Stimulated activated CD4-positive, alpha-beta T cell treated with anti-CD3 and anti-CD28 coated beads, Interleukin-4, amount 100 ng/mL, for 1 hour (primary cell): Measurements from ENCODE around the gene EVL.
"Not testable (repeated sequence)": the region's sequence is repeated elsewhere in the genome, so short reads cannot be mapped to it uniquely, and the experiment has no call there.

Source experiments
- DNase-seq: peaks from one replicate; pipeline ENCODE4 v3.0.0-alpha.2; 2020

EVL gene

DNA sequence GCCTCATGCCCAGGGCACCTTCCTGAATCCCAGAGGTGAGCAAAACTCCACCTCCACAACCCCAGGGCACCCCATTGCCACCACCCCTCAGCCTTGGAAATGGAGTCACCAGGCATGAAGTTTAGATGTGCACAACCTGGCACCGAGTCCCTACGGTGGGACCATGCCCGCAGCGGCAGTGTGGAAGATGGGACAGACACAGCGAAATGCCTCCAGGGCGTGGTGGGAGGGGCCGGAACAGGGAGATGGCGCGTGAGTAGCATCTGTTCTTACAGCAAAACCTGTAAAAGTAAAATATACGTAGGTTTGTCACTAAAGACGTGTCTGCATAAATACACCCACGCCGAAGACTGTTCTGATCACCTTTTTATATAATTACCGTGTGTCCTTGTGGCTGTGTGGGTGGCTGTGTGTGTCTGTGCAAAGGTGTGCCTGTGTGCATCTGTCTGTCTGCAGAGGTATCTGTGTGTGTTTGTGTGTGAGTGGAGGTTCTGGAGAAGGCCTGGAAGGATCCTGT is 111.6 kb downstream of the EVL start:
- DNase-seq, result no peak

GRCh38 chr14:100178691-100179090 is 113.5 kb downstream of the EVL start:
- no peak for DNase-seq

DNA sequence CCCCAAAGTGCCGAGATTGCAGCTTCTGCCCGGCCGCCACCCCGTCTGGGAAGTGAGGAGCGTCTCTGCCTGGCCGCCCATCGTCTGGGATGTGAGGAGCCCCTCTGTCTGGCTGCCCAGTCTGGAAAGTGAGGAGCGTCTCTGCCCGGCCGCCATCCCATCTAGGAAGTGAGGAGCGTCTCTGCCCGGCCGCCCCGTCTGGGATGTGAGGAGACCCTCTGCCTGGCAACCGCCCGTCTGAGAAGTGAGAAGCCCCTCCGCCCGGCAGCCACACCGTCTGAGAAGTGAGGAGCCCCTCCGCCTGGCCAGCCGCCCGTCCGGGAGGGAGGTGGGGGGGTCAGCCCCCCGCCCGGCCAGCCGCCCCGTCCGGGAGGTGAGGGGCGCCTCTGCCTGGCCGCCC is 115.4 kb downstream of the EVL start:
- not testable (repeated sequence) for DNase-seq

- not testable (repeated sequence) for DNase-seq
Measured at GRCh38 chr14:100181876-100182551, 116.8 kb downstream of the EVL start.

DNA sequence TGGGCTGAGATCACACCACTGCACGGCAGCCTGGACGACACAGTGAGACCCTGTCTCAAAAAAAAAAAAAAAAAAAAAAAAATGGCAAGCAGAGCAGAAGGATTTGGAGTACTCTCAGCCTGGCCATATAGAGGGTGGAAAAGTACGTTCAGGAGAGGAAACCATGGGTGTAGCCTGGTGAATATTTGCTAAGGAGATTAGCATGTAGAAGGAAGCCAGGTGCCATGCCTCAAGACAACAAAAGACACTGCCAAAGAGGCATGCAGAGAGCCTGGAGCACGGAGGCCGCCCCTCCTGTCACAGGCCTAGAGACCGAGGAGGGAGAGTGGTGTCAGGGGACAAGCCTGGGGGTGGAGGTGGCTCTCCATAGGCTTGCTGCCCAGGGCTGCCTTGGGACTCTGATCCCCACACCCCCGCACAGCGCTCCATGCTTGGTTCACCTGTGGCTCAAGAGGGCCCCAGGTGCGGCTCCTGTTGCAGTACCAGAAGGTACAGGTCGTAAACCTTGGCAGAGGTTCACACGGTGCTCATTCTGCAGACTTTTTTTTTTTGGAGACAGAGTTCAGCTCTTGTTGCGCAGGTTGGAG is 122.1 kb downstream of the EVL start:
- no peak for DNase-seq

GRCh38 chr14:100188392-100189030 is 123.3 kb downstream of the EVL start:
- DNase-seq, result no peak

DNA sequence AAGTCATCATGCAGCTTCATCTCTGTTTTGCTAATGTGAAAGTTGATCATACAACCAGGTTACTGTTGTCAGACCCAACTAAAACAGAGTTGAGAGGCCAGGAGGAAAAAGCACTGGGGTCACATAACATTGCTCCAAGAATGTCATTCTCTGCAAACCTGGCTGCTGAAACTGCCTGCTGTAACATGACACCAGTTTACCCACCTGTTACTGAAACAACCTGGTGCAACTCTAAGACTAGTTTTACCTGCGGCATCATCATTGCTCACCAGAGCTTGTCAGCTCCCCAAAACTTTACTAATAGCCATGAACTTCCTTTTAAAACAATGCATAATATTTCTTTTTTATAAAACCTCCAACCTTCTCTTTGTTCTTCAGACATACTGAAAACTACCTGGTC is 124.9 kb downstream of the EVL start:
- DNase-seq, result no peak

GRCh38 chr14:100191584-100192249 is 126.5 kb downstream of the EVL start:
- no peak for DNase-seq

- DNase-seq, result no peak
Measured at GRCh38 chr14:100192250-100192671, 127.0 kb downstream of the EVL start.

DNA sequence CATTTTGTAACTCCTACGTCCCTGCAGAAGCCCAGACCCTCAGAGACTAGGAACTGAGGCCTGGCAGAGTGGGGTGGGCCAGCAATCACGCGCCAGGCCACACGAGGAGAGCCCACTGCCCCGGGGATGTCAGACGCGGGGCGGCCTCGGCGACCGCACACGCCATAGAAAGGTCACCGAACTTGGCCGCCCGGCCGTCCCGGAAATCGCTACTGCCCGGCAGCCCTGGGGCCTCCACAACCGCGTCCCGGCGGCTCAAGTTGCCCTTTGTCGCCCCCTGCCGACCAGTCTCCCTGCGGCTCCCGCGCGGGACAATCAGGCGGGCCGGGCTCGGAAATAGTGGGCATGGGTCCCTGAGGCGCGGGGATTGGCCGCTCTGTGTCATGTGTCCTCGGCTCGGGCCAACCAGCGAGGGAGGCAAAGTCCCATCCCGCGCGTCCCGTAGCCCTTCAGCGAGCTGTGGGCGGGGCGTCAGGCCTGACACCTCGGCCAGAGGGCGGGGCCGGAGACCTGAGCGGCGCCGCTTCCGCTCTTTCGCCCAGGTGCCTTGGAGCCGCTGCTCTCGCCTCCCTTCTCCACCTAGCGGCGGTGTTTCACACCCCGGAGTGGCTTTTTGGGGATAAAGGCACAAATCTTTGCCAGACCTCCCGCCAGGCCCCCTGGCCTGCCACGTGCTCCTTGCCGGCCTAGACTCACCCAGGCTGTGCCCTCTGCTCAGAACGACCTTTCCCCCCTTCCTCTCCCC is 127.6 kb downstream of the EVL start:
- DNase-seq, result peak; percentile 100
